Measurements from ENCODE around the gene IGF2BP2. TPM values are rescaled to one million over a fixed set of nuclear protein-coding genes. Genes with fewer than 3 reads are reported as not detected.

The IGF2BP2 gene
- total and polyA plus RNA-seq, 2 donors (not counting 1 experiment from before 2014, with no cell fraction given), result 0.01 TPM; not detected in 1

DNA sequence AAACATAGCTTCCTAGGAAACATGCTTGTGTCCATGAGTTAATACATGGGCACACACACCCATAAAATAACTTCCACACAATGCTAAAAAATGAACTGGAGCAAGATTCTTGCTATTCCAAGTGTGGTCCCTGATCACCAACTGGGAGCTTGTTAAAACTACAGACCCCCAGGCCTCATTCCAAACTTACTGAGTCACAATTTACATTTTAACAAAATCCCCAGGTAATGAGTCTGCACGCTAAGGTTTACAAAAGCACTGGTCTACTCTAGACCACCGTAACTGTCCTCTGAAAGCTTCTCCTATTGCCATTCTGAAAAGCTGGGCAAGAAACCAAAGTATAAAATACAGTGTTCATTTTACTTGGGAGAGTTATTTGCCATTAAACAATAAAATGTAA lies 45.4 kb downstream of the IGF2BP2 start:
- Histone ChIP-seq H3K79me2 (ENCODE audit: control insufficient read depth, insufficient read depth, low read length) (no peaks in the 10 kb centered on the region), H3K27me3 (replicated peaks in 1 of 4; ENCODE audit: control extremely low read depth in 1 of 4, control insufficient read depth in 3 of 4, insufficient read depth in 4 of 4, low read length in 3 of 4) (no peaks in the 10 kb centered on the region), H4K20me1 (ENCODE audit: control insufficient read depth, insufficient read depth, low read length, poor library complexity, severe bottlenecking) (no peaks in the 10 kb centered on the region), H3K9me3 (ENCODE audit: control extremely low read depth in 1 of 3, control insufficient read depth in 2 of 3, insufficient read depth in 1 of 3, low read length in 2 of 3) (no peaks in the 10 kb centered on the region), H3K27ac (ENCODE audit: low read length in 2 of 2) (no peak overlapping the region), H3K4me2 (replicated peaks; ENCODE audit: low read depth, low read length, poor library complexity, severe bottlenecking) (no peak overlapping the region), H3K36me3 (replicated peaks in 1 of 2; ENCODE audit: control extremely low read depth in 1 of 2, control insufficient read depth in 1 of 2, extremely low read depth in 1 of 2, insufficient read depth in 2 of 2, low read length in 1 of 2) (no peaks in the 10 kb centered on the region), H3K4me3 (ENCODE audit: control extremely low read depth in 1 of 5, extremely low read depth in 1 of 5, insufficient read depth in 1 of 5, low read depth in 2 of 5, low read length in 4 of 5) (no peak overlapping the region), H3K9ac (ENCODE audit: low read length) (no peak overlapping the region), H3K4me1 (ENCODE audit: control insufficient read depth in 2 of 2, insufficient read depth in 2 of 2, low read length in 2 of 2) (no peaks in the 10 kb centered on the region), H2AFZ (ENCODE audit: insufficient read depth, low read depth, low read length, poor library complexity, severe bottlenecking) (no peak overlapping the region)
- no peak for TF ChIP-seq EZH2 (IDR thresholded peaks at IDR 0.05; ENCODE audit: borderline replicate concordance, insufficient read depth, low read depth, low read length, poor library complexity, severe bottlenecking)
- POLR2A ChIA-PET, result no interaction called here
- DNase-seq, result no peak
- no peak overlapping the region for H3K27ac Mint-ChIP-seq
- WGBS (ENCODE audit: insufficient coverage), result no CpG with 5 or more reads among the region's 2 CpGs
- no peaks in the 10 kb centered on the region for H3K9me3 Mint-ChIP-seq (ENCODE audit: insufficient read depth)
- H3K4me1 Mint-ChIP-seq, result no peaks in the 10 kb centered on the region
- no peak for ATAC-seq (ENCODE audit: low read depth)
- H3K27me3 Mint-ChIP-seq, result peaks cover 15% of the 10 kb centered on the region
- CTCF ChIA-PET, result interaction anchor here (3.4 kb wide), 1 partner anchor 11 kb away, joined by 31 read pairs; no protein-coding TSS in a partner anchor
- no peak overlapping the region for H3K4me3 Mint-ChIP-seq
- intact Hi-C loops (cut with micrococcal nuclease), result no loop called here

DNA sequence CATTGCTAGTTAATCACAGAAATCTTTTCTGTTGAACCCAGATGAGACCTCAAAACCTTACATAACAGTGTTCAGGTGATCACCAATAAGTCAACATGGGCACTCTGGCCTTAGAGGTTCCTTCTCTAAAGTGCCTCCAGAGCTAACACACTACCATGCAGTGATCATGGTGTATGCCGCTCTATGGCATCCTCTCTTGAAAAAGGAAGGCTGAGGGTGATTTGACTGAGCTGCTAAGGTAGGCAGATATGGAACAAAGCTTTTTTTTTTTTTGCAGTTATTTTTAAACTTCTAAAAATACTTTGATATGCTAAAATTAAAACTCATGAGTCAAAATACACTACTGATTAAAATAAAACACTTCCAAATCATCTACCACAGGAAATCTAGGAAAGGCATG lies 46.0 kb downstream of the IGF2BP2 start:
- Mint-ChIP-seq H3K4me1 (no peaks in the 10 kb centered on the region), H3K9me3 (ENCODE audit: insufficient read depth) (no peaks in the 10 kb centered on the region), H3K4me3 (no peak overlapping the region), H3K27ac (no peak overlapping the region), H3K27me3 (peaks cover 15% of the 10 kb centered on the region)
- Histone ChIP-seq H3K79me2 (ENCODE audit: control insufficient read depth, insufficient read depth, low read length) (no peaks in the 10 kb centered on the region), H3K36me3 (replicated peaks in 1 of 2; ENCODE audit: control extremely low read depth in 1 of 2, control insufficient read depth in 1 of 2, extremely low read depth in 1 of 2, insufficient read depth in 2 of 2, low read length in 1 of 2) (no peaks in the 10 kb centered on the region), H2AFZ (ENCODE audit: insufficient read depth, low read depth, low read length, poor library complexity, severe bottlenecking) (no peak overlapping the region), H3K4me2 (replicated peaks; ENCODE audit: low read depth, low read length, poor library complexity, severe bottlenecking) (no peak overlapping the region), H3K9me3 (ENCODE audit: control extremely low read depth in 1 of 3, control insufficient read depth in 2 of 3, insufficient read depth in 1 of 3, low read length in 2 of 3) (no peaks in the 10 kb centered on the region), H3K27ac (ENCODE audit: low read length in 2 of 2) (no peak overlapping the region), H3K4me3 (ENCODE audit: control extremely low read depth in 1 of 5, extremely low read depth in 1 of 5, insufficient read depth in 1 of 5, low read depth in 2 of 5, low read length in 4 of 5) (no peak overlapping the region), H4K20me1 (ENCODE audit: control insufficient read depth, insufficient read depth, low read length, poor library complexity, severe bottlenecking) (no peaks in the 10 kb centered on the region), H3K4me1 (ENCODE audit: control insufficient read depth in 2 of 2, insufficient read depth in 2 of 2, low read length in 2 of 2) (no peaks in the 10 kb centered on the region), H3K27me3 (replicated peaks in 1 of 4; ENCODE audit: control extremely low read depth in 1 of 4, control insufficient read depth in 3 of 4, insufficient read depth in 4 of 4, low read length in 3 of 4) (no peaks in the 10 kb centered on the region), H3K9ac (ENCODE audit: low read length) (no peak overlapping the region)
- no CpG with 5 or more reads among the region's 1 CpG for WGBS (ENCODE audit: insufficient coverage)
- POLR2A ChIA-PET, result no interaction called here
- TF ChIP-seq EZH2 (IDR thresholded peaks at IDR 0.05; ENCODE audit: borderline replicate concordance, insufficient read depth, low read depth, low read length, poor library complexity, severe bottlenecking), result no peak
- TF ChIP-seq, protein P1, sequence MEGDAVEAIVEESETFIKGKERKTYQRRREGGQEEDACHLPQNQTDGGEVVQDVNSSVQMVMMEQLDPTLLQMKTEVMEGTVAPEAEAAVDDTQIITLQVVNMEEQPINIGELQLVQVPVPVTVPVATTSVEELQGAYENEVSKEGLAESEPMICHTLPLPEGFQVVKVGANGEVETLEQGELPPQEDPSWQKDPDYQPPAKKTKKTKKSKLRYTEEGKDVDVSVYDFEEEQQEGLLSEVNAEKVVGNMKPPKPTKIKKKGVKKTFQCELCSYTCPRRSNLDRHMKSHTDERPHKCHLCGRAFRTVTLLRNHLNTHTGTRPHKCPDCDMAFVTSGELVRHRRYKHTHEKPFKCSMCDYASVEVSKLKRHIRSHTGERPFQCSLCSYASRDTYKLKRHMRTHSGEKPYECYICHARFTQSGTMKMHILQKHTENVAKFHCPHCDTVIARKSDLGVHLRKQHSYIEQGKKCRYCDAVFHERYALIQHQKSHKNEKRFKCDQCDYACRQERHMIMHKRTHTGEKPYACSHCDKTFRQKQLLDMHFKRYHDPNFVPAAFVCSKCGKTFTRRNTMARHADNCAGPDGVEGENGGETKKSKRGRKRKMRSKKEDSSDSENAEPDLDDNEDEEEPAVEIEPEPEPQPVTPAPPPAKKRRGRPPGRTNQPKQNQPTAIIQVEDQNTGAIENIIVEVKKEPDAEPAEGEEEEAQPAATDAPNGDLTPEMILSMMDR (IDR thresholded peaks at IDR 0.05), result no peak
- DNase-seq, result no peak
- ATAC-seq (ENCODE audit: low read depth), result no peak
- intact Hi-C loops (cut with micrococcal nuclease), result no loop called here
- CTCF ChIA-PET, result interaction anchor here (0.6 to 3.4 kb wide), 2 partner anchors 11 to 1585 kb away, joined by 3 to 31 read pairs; no protein-coding TSS in a partner anchor
